GM13976 (cell line): ENCODE measurements around the gene AGBL1.

Experiments used
- DNase-seq: peaks from one replicate; pipeline ENCODE4 v3.0.0; 2012; ENCODE audit warnings: low spot score
- in situ Hi-C: fragments of 300-500 bp; cut with MboI; formaldehyde crosslinking; loops from one replicate; pipeline ENCODE4 v1.12.0; 2022; ENCODE audit warnings: low sequenced_read_pairs, mixed read lengths, inconsistent platforms; ENCODE audit not compliant: unreplicated experiment
- TF ChIP-seq, protein P1 (sequence below): IDR thresholded peaks from 2 replicates; pipeline ENCODE4 v1.5.1; 2012; ENCODE audit warnings: borderline replicate concordance, mild to moderate bottlenecking; ENCODE audit not compliant: insufficient read depth; ENCODE audit errors: extremely low read depth, missing control alignments, control extremely low read depth

AGBL1 gene

DNA sequence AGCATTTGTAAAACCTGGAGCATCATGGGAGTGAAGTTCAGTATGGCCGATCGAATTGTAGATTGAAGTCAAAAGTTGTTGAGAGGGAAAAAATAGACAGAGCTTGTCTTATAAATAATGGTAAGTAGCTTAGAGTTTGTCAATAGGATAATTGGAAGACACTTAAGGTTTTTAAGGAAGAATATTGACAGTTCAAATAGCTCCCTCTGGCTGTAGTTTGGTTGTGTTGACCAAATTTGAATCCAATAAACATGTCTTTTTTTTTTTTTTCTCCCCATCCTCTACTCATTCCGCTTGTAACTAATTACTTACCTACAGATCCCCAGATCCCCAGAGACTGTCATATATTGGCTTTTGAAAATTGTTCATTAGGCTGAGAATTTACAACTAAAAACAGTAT lies 677.0 kb downstream of the AGBL1 start:
- DNase-seq: no peak
- TF ChIP-seq, protein P1, sequence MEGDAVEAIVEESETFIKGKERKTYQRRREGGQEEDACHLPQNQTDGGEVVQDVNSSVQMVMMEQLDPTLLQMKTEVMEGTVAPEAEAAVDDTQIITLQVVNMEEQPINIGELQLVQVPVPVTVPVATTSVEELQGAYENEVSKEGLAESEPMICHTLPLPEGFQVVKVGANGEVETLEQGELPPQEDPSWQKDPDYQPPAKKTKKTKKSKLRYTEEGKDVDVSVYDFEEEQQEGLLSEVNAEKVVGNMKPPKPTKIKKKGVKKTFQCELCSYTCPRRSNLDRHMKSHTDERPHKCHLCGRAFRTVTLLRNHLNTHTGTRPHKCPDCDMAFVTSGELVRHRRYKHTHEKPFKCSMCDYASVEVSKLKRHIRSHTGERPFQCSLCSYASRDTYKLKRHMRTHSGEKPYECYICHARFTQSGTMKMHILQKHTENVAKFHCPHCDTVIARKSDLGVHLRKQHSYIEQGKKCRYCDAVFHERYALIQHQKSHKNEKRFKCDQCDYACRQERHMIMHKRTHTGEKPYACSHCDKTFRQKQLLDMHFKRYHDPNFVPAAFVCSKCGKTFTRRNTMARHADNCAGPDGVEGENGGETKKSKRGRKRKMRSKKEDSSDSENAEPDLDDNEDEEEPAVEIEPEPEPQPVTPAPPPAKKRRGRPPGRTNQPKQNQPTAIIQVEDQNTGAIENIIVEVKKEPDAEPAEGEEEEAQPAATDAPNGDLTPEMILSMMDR: no peak
- in situ Hi-C loops: no loop called here

DNA sequence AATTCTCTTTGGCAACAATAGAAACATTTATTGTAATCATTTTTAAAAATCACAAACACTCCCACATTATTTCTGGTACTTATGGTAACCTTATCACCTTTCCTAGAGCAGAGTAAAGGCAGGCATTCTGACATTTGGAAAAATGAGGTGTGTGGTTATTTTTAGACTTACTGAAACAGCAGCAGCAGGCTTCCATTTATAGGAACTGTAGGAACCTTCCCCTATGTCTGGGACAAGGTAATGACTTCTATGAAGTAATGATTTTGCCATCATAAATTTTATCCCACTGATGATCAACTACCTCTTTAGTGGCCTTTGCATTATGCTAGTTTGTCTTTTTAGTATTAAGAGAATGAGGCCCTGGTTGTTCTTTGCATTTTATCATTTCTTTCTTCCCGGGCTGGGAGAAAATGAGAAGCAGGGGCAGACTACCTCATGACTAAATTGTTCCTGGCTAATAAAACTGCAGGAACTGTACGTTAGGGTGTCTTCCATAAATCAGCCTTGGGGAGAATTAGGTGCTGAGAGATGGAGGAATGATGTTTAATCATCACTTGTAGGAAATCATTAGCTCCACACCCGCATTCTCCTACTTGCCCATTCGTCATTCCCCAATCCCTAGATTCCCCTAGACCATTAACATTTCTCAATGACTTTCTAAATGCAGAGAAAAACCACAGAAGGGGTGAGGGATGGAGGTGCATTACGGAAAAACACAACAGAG lies 680.3 kb downstream of the AGBL1 start:
- in situ Hi-C loops: no loop called here
- TF ChIP-seq, protein P1: no peak
- no peak for DNase-seq

DNA sequence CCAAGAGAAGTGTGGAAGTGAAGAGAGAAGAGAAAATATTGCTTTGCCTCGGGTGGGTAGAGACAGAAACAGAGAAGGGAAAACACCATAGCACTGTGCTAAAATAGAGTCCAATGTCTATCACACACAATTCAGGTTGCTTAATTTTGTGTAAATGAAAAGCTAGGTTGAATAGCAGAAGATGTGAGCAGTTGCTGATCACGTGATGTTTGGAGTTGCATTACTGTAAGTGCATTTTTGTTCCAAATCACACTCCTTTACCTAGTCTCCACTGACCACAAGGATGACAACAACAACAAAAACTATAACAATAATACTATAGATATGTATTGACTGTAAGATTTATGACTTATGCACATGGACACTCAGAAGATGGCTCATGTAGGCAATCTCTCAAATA lies 683.2 kb downstream of the AGBL1 start:
- DNase-seq: no peak
- in situ Hi-C loops: no loop called here
- TF ChIP-seq, protein P1: no peak

DNA sequence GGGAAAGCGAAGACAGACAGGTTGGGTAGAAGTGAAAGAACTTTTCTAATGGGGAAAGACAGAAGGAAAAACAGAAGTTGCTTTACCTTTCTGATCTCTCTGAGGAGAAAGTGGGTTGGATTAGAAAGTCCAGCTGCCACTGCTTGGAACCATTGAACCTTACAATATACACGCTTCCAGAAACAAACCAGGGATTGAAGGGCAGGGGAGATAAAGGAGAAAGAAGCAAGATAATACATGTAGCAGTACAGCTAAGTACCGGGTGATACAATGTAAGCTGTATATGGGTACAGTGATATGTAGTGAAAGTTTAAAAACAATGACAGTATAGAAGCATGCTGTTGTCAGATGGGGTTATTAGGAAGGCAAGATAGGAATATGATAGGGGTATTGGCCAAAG lies 684.4 kb downstream of the AGBL1 start:
- no peak for DNase-seq
- TF ChIP-seq, protein P1: no peak
- in situ Hi-C loops: no loop called here

DNA sequence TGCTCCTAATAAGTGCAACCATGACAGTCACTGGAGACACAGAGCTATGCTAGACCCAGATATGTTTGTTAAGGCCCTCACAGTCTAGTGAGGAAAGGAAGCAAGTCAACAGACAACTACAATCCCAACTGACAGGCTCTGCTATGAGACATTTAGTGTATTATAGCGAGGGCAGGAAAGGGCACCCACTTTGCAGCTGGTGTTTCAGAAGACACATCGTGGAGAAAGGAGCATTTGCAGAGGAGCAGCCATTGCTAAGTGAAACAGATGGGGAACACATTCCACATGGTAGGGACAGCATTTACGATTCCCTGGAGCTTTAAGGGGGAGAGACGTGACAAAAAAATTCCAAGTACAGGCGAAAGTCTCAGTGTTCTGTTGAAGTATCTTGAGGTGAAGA lies 685.6 kb downstream of the AGBL1 start:
- DNase-seq: no peak
- in situ Hi-C loops: no loop called here
- TF ChIP-seq, protein P1: no peak

DNA sequence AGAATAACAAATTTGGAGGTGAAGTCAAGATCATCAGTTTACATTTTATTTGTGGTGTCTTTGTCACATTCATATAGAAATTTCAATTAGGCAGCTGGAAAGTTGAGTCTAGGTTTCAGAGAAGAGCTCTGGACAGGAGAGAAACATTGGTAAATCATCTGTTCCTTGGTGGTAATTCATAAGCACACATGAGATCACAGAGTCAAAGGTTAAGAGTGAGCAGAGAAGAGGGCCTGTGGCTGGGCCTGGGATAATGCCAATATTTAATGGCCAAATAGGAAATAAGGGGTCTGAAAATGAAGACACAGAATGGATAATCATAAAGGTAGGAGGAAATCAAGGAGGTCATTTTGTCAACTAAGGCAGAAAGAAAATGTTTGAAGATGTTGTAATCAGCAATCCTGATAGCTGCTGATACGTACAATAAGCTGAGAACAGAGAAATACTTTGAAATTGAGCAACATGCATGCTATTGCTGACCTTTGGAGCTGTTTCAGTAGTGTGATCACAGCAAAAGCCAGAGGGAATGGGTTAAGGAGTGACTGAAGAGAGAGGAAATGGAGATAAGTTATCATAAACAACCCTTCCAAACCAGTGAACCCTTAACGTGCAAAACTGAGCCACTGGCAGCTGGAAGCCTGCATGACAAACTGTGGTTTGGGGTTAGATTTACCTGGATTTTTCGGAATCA lies 692.8 kb downstream of the AGBL1 start:
- in situ Hi-C loops: no loop called here
- TF ChIP-seq, protein P1: no peak
- DNase-seq: no peak

DNA sequence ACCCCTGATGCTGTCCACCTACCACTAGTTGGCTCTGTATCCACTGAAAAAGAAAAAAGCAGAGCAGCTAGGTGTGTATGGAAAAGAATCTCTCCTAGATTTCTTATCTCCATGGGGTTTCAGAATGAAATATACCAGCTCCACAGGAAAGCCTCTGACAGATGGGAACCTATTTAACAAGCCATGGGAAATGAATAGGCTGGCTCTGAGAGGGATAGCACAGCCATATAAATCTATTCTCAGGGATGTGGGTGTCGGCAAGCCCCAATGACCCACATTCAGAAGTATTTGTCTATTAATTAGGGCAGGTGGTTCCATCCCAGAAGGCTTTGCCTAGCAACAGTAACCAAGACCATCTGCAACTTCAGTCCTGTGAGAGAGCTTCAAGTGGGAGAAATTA lies 694.1 kb downstream of the AGBL1 start:
- TF ChIP-seq, protein P1: no peak
- in situ Hi-C loops: no loop called here
- no peak for DNase-seq
